Fibroblast of lung (primary cell): Measurements from ENCODE around the gene ECPAS. TPM values are rescaled to one million over a fixed set of nuclear protein-coding genes. Genes with fewer than 3 reads are reported as not detected.

Experiments
- DNase-seq, 2 donors: peaks; one replicate each; pipeline versions ENCODE4 v3.0.0 to v3.0.0-alpha.2; 2010; ENCODE audit warnings: low read depth in 2 of 2
- H2AFZ ChIP-seq: 2 replicates; pipeline ENCODE4 v1.5.1; 2012; ENCODE audit warnings: low read length, control low read depth, inconsistent platforms
- H3K27ac ChIP-seq: 2 replicates; pipeline ENCODE4 v1.5.1; 2011; ENCODE audit warnings: low read length, control low read depth; ENCODE audit not compliant: insufficient read depth
- H3K27me3 ChIP-seq: 2 replicates; pipeline ENCODE4 v1.5.1; 2011; ENCODE audit warnings: mild to moderate bottlenecking, low read length; ENCODE audit not compliant: control insufficient read depth, insufficient read depth
- H3K36me3 ChIP-seq: 2 replicates; pipeline ENCODE4 v1.5.1; 2011; ENCODE audit warnings: low read length; ENCODE audit not compliant: control insufficient read depth, insufficient read depth
- H3K4me1 ChIP-seq: 2 replicates; pipeline ENCODE4 v1.5.1; 2011; ENCODE audit warnings: low read length; ENCODE audit not compliant: control insufficient read depth, insufficient read depth; ENCODE audit errors: extremely low read depth
- H3K4me2 ChIP-seq: 2 replicates; pipeline ENCODE4 v1.5.1; 2011; ENCODE audit warnings: low read length, control low read depth; ENCODE audit not compliant: insufficient read depth; ENCODE audit errors: extremely low read depth
- H3K4me3 ChIP-seq, 4 experiments: fragments of 200-600 bp in 1 of 4; sonication (generic) in 1 of 4; replicated peaks in 1 of 4; 2 replicates each; pipeline ENCODE4 v1.5.1; 2011 to 2016; ENCODE audit warnings: low read length in 4 of 4, low read depth in 3 of 4, mild to moderate bottlenecking in 3 of 4, control low read depth in 2 of 4, inconsistent platforms in 1 of 4, mixed read lengths in 1 of 4; ENCODE audit not compliant: insufficient read depth in 1 of 4; ENCODE audit errors: control extremely low read depth in 1 of 4
- H3K79me2 ChIP-seq: 2 replicates; pipeline ENCODE4 v1.5.1; 2012; ENCODE audit warnings: mild to moderate bottlenecking, low read length, inconsistent platforms; ENCODE audit not compliant: control insufficient read depth, insufficient read depth
- H3K9ac ChIP-seq: 2 replicates; pipeline ENCODE4 v1.5.1; 2011; ENCODE audit warnings: mild to moderate bottlenecking, low read length, control low read depth; ENCODE audit not compliant: insufficient read depth
- H3K9me3 ChIP-seq: 2 replicates; pipeline ENCODE4 v1.5.1; 2012; ENCODE audit warnings: low read depth, low read length; ENCODE audit not compliant: control insufficient read depth, insufficient read depth
- H4K20me1 ChIP-seq: 2 replicates; pipeline ENCODE4 v1.5.1; 2011; ENCODE audit warnings: low read length; ENCODE audit not compliant: control insufficient read depth, insufficient read depth; ENCODE audit errors: extremely low read depth
- CTCF ChIP-seq, 2 donors: IDR thresholded peaks in 1 of 2; conservative IDR thresholded peaks in 1 of 2; 1 replicate in 1 of 2; 2 replicates in 1 of 2; pipeline ENCODE4 v1.5.1; 2011 to 2012; ENCODE audit warnings: low read length in 2 of 2, control low read depth in 1 of 2, inconsistent platforms in 1 of 2, low read depth in 1 of 2, mild to moderate bottlenecking in 1 of 2
- EZH2 ChIP-seq: IDR thresholded peaks from 2 replicates; pipeline ENCODE4 v1.5.1; 2012; ENCODE audit warnings: low read length, control low read depth, mild to moderate bottlenecking; ENCODE audit errors: missing control alignments
- polyA plus RNA-seq, 2 donors: library from polyadenylated mRNA; depleted of rRNA in 1 of 2; stranded (reverse) in 1 of 2; unstranded in 1 of 2; fragments of >200 nt; gene quantifications; 2 replicates each; pipeline ENCODE4 v1.2.1, GENCODE V29; 2011 to 2012; ENCODE audit warnings: missing spikeins in 1 of 2
- total RNA-seq: library from RNA; depleted of rRNA; stranded (reverse); fragments of >200 nt; gene quantifications from 2 replicates; pipeline ENCODE4 v1.2.1, GENCODE V29; 2014

The ECPAS gene
- total and polyA plus RNA-seq, 2 donors (not counting 1 experiment from before 2014, with no cell fraction given): 42.9 to 140 TPM

DNA sequence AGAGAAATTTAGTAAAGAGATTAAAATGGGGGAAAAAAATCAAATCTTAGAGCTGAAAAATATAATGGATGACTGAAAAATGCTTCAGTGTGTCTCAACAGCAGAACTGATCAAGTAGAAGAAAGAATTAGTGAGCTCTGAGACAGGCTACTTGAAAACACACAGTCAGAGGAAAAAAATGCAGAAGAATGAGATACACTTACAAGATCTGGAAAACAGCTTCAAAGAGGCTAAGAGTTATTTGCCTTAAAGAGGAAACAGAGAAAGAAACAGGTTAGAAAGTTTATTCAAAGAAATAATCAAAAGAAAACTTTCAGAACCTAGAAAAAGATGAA lies 83.7 kb downstream of the ECPAS start:
- TF ChIP-seq EZH2 (no peak), CTCF (conservative IDR thresholded peaks at IDR 0.05 in 1 of 2, IDR thresholded peaks at IDR 0.05 in 1 of 2; ENCODE audit: low read depth in 1 of 2, low read length in 2 of 2) (no peak)
- no peaks in the 10 kb centered on the region for H4K20me1 ChIP-seq
- H3K9ac ChIP-seq: no peak overlapping the region
- H3K4me3 ChIP-seq: no peak overlapping the region
- H3K27me3 ChIP-seq: no peaks in the 10 kb centered on the region
- H3K27ac ChIP-seq: no peak overlapping the region
- no peaks in the 10 kb centered on the region for H3K9me3 ChIP-seq
- peaks cover 4% of the 10 kb centered on the region for H3K36me3 ChIP-seq
- DNase-seq: peak in 1 of 2 donors; percentile 54
- no peak overlapping the region for H2AFZ ChIP-seq
- no peaks in the 10 kb centered on the region for H3K4me1 ChIP-seq
- H3K4me2 ChIP-seq: no peak overlapping the region
- peaks cover 3% of the 10 kb centered on the region for H3K79me2 ChIP-seq

DNA sequence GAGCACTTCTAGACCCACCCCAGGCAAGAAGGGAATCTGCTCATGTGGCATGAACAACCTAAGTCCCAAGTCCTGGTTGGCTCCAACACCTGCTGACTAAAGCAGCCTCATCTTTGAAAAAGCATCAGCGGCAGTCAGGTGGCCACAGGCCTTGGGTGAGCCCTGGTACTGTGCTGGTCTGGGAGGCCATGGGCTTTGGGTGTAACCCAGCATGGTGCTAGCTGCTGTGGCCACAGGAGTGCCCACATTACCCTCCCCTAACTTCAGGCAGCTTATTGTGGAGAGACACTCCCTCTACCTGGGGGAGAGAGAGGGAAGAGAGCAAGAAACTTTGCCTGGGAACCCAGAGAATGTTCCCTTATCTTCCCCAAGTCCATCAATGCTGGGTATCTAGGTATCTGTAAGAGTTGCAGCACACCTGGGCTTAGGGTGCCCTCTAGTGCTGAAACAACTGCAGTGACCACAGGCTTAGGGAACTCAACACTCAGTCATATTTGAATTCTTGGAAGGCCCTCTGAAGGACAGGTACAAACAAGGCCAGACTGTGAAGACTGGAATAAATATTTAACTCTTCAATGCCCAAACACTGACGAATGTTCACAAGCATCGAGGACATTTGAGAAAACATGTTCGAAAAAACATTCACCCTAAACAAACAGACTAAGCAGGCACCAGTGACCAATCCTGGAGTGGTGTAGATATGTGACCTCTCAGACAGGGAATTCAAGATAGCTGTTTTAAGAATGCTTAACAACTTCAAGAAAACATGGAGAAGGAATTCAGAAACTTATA lies 84.2 kb downstream of the ECPAS start:
- Histone ChIP-seq H3K79me2 (peaks cover 3% of the 10 kb centered on the region), H3K9me3 (no peaks in the 10 kb centered on the region), H4K20me1 (no peaks in the 10 kb centered on the region), H3K9ac (no peak overlapping the region), H3K27ac (no peak overlapping the region), H3K4me1 (no peaks in the 10 kb centered on the region), H3K27me3 (no peaks in the 10 kb centered on the region), H3K36me3 (peaks cover 4% of the 10 kb centered on the region), H3K4me3 (no peak overlapping the region), H2AFZ (no peak overlapping the region), H3K4me2 (no peak overlapping the region)
- DNase-seq: peak in 1 of 2 donors; percentile 38
- TF ChIP-seq EZH2: no peak
- TF ChIP-seq CTCF (conservative IDR thresholded peaks at IDR 0.05 in 1 of 2, IDR thresholded peaks at IDR 0.05 in 1 of 2; ENCODE audit: low read depth in 1 of 2, low read length in 2 of 2): peak; percentile 26 to 47

- H3K9ac ChIP-seq: no peak overlapping the region
- H3K9me3 ChIP-seq: no peaks in the 10 kb centered on the region
- no peak overlapping the region for H2AFZ ChIP-seq
- H3K36me3 ChIP-seq: peaks cover 4% of the 10 kb centered on the region
- H3K79me2 ChIP-seq: peaks cover 3% of the 10 kb centered on the region
- H4K20me1 ChIP-seq: no peaks in the 10 kb centered on the region
- DNase-seq: no peak
- H3K27ac ChIP-seq: no peak overlapping the region
- H3K4me3 ChIP-seq: no peak overlapping the region
- no peaks in the 10 kb centered on the region for H3K4me1 ChIP-seq
- no peaks in the 10 kb centered on the region for H3K27me3 ChIP-seq
- no peak overlapping the region for H3K4me2 ChIP-seq
- no peak for TF ChIP-seq CTCF (conservative IDR thresholded peaks at IDR 0.05 in 1 of 2, IDR thresholded peaks at IDR 0.05 in 1 of 2; ENCODE audit: low read depth in 1 of 2, low read length in 2 of 2)
- no peak for TF ChIP-seq EZH2
Observed at GRCh38 chr9:111399211-111399739, 84.9 kb downstream of the ECPAS start.
